ENCODE measurements around the gene ERG. TPM values are rescaled to one million over a fixed set of nuclear protein-coding genes. Genes with fewer than 3 reads are reported as not detected.

ERG gene
- total and polyA plus RNA-seq, 9 of the 15 experiments (the other 6 are each of a cell fraction or from before 2014, with no cell fraction given), result 0.06 TPM; not detected in 8

DNA sequence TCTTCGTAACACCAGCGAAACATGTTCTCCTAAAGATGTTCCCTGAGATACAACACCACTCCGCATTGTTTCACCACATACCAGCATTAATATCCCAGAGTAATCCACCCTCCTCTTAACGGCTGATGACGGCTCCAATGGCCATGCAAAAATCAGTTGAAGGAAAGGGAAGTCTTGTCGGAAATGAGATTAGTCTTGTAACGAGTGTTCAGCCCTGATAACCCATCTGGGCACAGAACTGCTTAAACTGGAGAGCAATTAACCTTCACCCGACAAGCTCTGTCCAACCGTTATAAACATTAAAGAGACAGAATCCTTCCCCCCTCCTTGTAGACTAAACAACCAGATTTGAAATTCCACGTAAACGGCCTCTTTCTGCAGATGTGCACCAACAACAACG, 21.9 kb downstream of the ERG start (continued):
- TF ChIP-seq TCF7L2 (IDR thresholded peaks at IDR 0.05; ENCODE audit: low read depth, low read length), result no peak
- TF ChIP-seq ZNF77 (CRISPR knock-in tag; IDR thresholded peaks at IDR 0.05), result no peak
- no peak for TF ChIP-seq POLR3G (IDR thresholded peaks at IDR 0.05; ENCODE audit: extremely low read depth, insufficient read length, insufficient replicate concordance)
- TF ChIP-seq, protein P1, sequence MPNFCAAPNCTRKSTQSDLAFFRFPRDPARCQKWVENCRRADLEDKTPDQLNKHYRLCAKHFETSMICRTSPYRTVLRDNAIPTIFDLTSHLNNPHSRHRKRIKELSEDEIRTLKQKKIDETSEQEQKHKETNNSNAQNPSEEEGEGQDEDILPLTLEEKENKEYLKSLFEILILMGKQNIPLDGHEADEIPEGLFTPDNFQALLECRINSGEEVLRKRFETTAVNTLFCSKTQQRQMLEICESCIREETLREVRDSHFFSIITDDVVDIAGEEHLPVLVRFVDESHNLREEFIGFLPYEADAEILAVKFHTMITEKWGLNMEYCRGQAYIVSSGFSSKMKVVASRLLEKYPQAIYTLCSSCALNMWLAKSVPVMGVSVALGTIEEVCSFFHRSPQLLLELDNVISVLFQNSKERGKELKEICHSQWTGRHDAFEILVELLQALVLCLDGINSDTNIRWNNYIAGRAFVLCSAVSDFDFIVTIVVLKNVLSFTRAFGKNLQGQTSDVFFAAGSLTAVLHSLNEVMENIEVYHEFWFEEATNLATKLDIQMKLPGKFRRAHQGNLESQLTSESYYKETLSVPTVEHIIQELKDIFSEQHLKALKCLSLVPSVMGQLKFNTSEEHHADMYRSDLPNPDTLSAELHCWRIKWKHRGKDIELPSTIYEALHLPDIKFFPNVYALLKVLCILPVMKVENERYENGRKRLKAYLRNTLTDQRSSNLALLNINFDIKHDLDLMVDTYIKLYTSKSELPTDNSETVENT (CRISPR knock-in tag; IDR thresholded peaks at IDR 0.05), result no peak

DNA sequence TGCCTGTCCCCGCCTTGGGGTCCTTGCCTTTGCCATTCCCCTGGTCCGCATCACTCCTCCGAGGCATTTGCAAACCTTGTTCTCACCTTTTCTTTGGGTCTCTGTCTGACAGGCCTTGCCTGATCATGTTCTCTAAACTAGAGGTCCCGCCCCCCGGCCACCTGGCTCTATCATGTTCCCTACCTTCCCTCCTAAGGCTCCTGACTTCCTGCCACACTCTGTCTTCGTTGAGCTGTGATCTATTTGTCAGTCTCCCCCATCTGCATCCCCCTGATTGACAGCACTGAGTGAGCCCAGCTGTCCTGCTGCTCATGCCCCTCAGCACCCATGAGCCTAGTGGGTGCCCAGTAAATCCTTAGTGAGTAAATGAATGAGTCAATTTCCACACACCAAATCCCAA, 22.8 kb downstream of the ERG start:
- ATAC-seq (no peak), FAIRE-seq (no peak), DNase-seq (ENCODE audit: extremely low read depth in 1 of 4, low spot score in 3 of 4) (no peak)
- no peak for TF ChIP-seq MTA3 (IDR thresholded peaks at IDR 0.05; ENCODE audit: borderline replicate concordance)
- TF ChIP-seq, protein P2, sequence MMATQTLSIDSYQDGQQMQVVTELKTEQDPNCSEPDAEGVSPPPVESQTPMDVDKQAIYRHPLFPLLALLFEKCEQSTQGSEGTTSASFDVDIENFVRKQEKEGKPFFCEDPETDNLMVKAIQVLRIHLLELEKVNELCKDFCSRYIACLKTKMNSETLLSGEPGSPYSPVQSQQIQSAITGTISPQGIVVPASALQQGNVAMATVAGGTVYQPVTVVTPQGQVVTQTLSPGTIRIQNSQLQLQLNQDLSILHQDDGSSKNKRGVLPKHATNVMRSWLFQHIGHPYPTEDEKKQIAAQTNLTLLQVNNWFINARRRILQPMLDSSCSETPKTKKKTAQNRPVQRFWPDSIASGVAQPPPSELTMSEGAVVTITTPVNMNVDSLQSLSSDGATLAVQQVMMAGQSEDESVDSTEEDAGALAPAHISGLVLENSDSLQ (IDR thresholded peaks at IDR 0.05), result peak; percentile 38; the same call in 1 of the 2 replicates
- no peak for TF ChIP-seq TAF9B (IDR thresholded peaks at IDR 0.05; ENCODE audit: partially characterized antibody)
- Histone ChIP-seq H3K27me3 (ENCODE audit: control insufficient read depth in 2 of 2, insufficient read depth in 2 of 2, low read length in 2 of 2) (peaks cover 3 to 21% of the 10 kb centered on the region in 2 experiments; a peak in 3 of 5 replicates), H3K9ac (ENCODE audit: insufficient read depth in 1 of 2, low read depth in 2 of 2, low read length in 2 of 2) (no peak overlapping the region), H4K20me1 (replicated peaks; ENCODE audit: control insufficient read depth, insufficient read depth, low read length) (no peaks in the 10 kb centered on the region), H3K79me2 (ENCODE audit: control insufficient read depth, insufficient read depth, low read length) (no peaks in the 10 kb centered on the region), H3K9me3 (replicated peaks; ENCODE audit: control insufficient read depth, insufficient read depth, low read depth, low read length) (no peaks in the 10 kb centered on the region), H3K27ac (ENCODE audit: extremely low read depth, low read depth, low read length) (no peak overlapping the region), H3K4me3 (no peak overlapping the region), H3K4me1 (replicated peaks in 1 of 2; ENCODE audit: control insufficient read depth in 2 of 2, insufficient read depth in 2 of 2, low read length in 2 of 2) (peaks cover 4 to 13% of the 10 kb centered on the region in 2 experiments; a peak in 4 of 5 replicates), H2AFZ (ENCODE audit: low read depth, low read length) (no peak overlapping the region), H3K9me1 (ENCODE audit: control insufficient read depth, insufficient read depth, low read length) (no peaks in the 10 kb centered on the region), H3K4me2 (ENCODE audit: insufficient read depth, low read length) (no peak overlapping the region), H3K36me3 (ENCODE audit: control insufficient read depth, insufficient read depth, low read length) (no peaks in the 10 kb centered on the region)
- CTCF ChIA-PET (ENCODE audit: low intra/inter-chr PET ratio), result no interaction called here
- 9% methylated on average over 6 of the region's 6 CpGs for WGBS (ENCODE audit: insufficient coverage, low coverage, missing lambda C conversion rate)
- POLR2A ChIA-PET, result no interaction called here
- no TSS peak for BruUV-seq (replicated peaks)
- in situ Hi-C loops (cut with MboI), result no loop called here
- intact Hi-C loops (cut with micrococcal nuclease), result no loop called here
